NB4 (cell line): ENCODE measurements around the gene LRRC55.

Source experiments
- CTCF ChIP-seq: IDR thresholded peaks from one replicate; pipeline ENCODE4 v1.5.1; 2012; ENCODE audit warnings: low read depth, low read length
- POLR2A ChIP-seq: IDR thresholded peaks from 2 replicates; pipeline ENCODE4 v1.6.1; 2011; ENCODE audit warnings: mild to moderate bottlenecking; ENCODE audit not compliant: insufficient read length; ENCODE audit errors: extremely low read depth

- TF ChIP-seq CTCF (no peak), POLR2A (no peak)
Observed at GRCh38 chr11:57217053-57217452, 35.3 kb downstream of the LRRC55 start.
